Chondrocyte (in vitro differentiated cells): ENCODE results near the gene KCNJ4. TPM values are rescaled to one million over a fixed set of nuclear protein-coding genes. Genes with fewer than 3 reads are reported as not detected.
"Not testable (repeated sequence)": the region's sequence is repeated elsewhere in the genome, so short reads cannot be mapped to it uniquely, and the experiment has no call there.

Experiments
- DNase-seq: peaks from one replicate; pipeline ENCODE4 v3.0.0; 2021; ENCODE audit warnings: mixed read lengths, low spot score
- H3K27ac Mint-ChIP-seq: one replicate; pipeline ENCODE4 v1.8.0; 2021; ENCODE audit warnings: mild to moderate bottlenecking, moderate library complexity, mixed read lengths; ENCODE audit not compliant: unreplicated experiment
- H3K27me3 Mint-ChIP-seq: 2 replicates; pipeline ENCODE4 v1.8.0; 2021; ENCODE audit warnings: low read depth, mixed read lengths
- H3K36me3 Mint-ChIP-seq: 2 replicates; pipeline ENCODE4 v1.8.0; 2021; ENCODE audit warnings: low read depth, mixed read lengths
- H3K4me1 Mint-ChIP-seq: 2 replicates; pipeline ENCODE4 v1.8.0; 2021; ENCODE audit warnings: low read depth, mild to moderate bottlenecking, mixed read lengths
- H3K4me3 Mint-ChIP-seq: one replicate; pipeline ENCODE4 v1.8.0; 2021; ENCODE audit warnings: mild to moderate bottlenecking, moderate library complexity, mixed read lengths; ENCODE audit not compliant: unreplicated experiment
- H3K9me3 Mint-ChIP-seq: 2 replicates; pipeline ENCODE4 v1.8.0; 2021; ENCODE audit warnings: low read depth, mixed read lengths
- total RNA-seq: library from RNA; stranded (reverse); gene quantifications from 3 replicates; pipeline ENCODE4 v1.2.1, GENCODE V29; 2021
- TF ChIP-seq, protein P1 (sequence below): fragments of 200-600 bp; sonication (generic); IDR thresholded peaks from 2 replicates; pipeline ENCODE4 v1.5.0; 2021; ENCODE audit warnings: antibody characterized with exemption, mild to moderate bottlenecking, moderate library complexity

Gene KCNJ4
- total RNA-seq, 1 donor from 2014 or later = 0.27 TPM

- Mint-ChIP-seq H3K36me3 (no peaks in the 10 kb centered on the region), H3K4me3 (no peak overlapping the region), H3K4me1 (no peaks in the 10 kb centered on the region), H3K27ac (no peak overlapping the region), H3K9me3 (no peaks in the 10 kb centered on the region), H3K27me3 (peaks cover 2% of the 10 kb centered on the region)
- DNase-seq = no peak
- TF ChIP-seq, protein P1, sequence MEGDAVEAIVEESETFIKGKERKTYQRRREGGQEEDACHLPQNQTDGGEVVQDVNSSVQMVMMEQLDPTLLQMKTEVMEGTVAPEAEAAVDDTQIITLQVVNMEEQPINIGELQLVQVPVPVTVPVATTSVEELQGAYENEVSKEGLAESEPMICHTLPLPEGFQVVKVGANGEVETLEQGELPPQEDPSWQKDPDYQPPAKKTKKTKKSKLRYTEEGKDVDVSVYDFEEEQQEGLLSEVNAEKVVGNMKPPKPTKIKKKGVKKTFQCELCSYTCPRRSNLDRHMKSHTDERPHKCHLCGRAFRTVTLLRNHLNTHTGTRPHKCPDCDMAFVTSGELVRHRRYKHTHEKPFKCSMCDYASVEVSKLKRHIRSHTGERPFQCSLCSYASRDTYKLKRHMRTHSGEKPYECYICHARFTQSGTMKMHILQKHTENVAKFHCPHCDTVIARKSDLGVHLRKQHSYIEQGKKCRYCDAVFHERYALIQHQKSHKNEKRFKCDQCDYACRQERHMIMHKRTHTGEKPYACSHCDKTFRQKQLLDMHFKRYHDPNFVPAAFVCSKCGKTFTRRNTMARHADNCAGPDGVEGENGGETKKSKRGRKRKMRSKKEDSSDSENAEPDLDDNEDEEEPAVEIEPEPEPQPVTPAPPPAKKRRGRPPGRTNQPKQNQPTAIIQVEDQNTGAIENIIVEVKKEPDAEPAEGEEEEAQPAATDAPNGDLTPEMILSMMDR = no peak
Observed at GRCh38 chr22:38406617-38407016, 48.4 kb downstream of the KCNJ4 start.

GRCh38 chr22:38404419-38404818, 50.6 kb downstream of the KCNJ4 start:
- Mint-ChIP-seq H3K27ac (no peak overlapping the region), H3K36me3 (no peaks in the 10 kb centered on the region), H3K4me3 (no peak overlapping the region), H3K9me3 (no peaks in the 10 kb centered on the region), H3K4me1 (peaks cover 10% of the 10 kb centered on the region), H3K27me3 (peaks cover 2% of the 10 kb centered on the region)
- TF ChIP-seq, protein P1 = no peak
- no peak for DNase-seq

- Mint-ChIP-seq H3K4me3 (no peak overlapping the region), H3K36me3 (no peaks in the 10 kb centered on the region), H3K4me1 (peaks cover 12% of the 10 kb centered on the region), H3K9me3 (no peaks in the 10 kb centered on the region), H3K27ac (no peak overlapping the region), H3K27me3 (peaks cover 2% of the 10 kb centered on the region)
- TF ChIP-seq, protein P1 = no peak
- DNase-seq = no peak
Observed at GRCh38 chr22:38403812-38404211, 51.2 kb downstream of the KCNJ4 start.

- Mint-ChIP-seq H3K4me1 (peaks cover 13% of the 10 kb centered on the region), H3K36me3 (no peaks in the 10 kb centered on the region), H3K27ac (no peak overlapping the region), H3K9me3 (no peaks in the 10 kb centered on the region), H3K27me3 (peaks cover 2% of the 10 kb centered on the region), H3K4me3 (no peak overlapping the region)
- TF ChIP-seq, protein P1 = no peak
- DNase-seq = no peak
Observed at GRCh38 chr22:38402204-38402603, 52.8 kb downstream of the KCNJ4 start.

GRCh38 chr22:38401336-38402084, 53.5 kb downstream of the KCNJ4 start:
- TF ChIP-seq, protein P1 = no peak
- no peak for DNase-seq
- H3K4me1 Mint-ChIP-seq = peaks cover 20% of the 10 kb centered on the region
- H3K4me3 Mint-ChIP-seq = no peak overlapping the region
- H3K27me3 Mint-ChIP-seq = peaks cover 2% of the 10 kb centered on the region
- no peaks in the 10 kb centered on the region for H3K36me3 Mint-ChIP-seq
- no peak overlapping the region for H3K27ac Mint-ChIP-seq
- H3K9me3 Mint-ChIP-seq = no peaks in the 10 kb centered on the region

GRCh38 chr22:38400256-38400655, 54.7 kb downstream of the KCNJ4 start:
- H3K27me3 Mint-ChIP-seq, DNase-seq, H3K27ac Mint-ChIP-seq, H3K9me3 Mint-ChIP-seq, H3K4me3 Mint-ChIP-seq, H3K36me3 Mint-ChIP-seq: not testable (repeated sequence)
- H3K4me1 Mint-ChIP-seq = peaks cover 32% of the 10 kb centered on the region
